Mesendoderm (in vitro differentiated cells): ENCODE data around the gene IL19.
A peak's percentile ranks its signal among the peaks of the same experiment; 100 is the strongest.

Experiments used
- DNase-seq: peaks from one replicate; pipeline ENCODE4 v3.0.0; 2013
- H2AK5ac ChIP-seq: 2 replicates; pipeline ENCODE4 v1.6.1; 2013; ENCODE audit warnings: low read length, inconsistent platforms
- H2BK120ac ChIP-seq: 2 replicates; pipeline ENCODE4 v1.6.1; 2013; ENCODE audit warnings: low read depth, mild to moderate bottlenecking, low read length, moderate library complexity, mixed read lengths
- H2BK15ac ChIP-seq: replicated peaks from 2 replicates; pipeline ENCODE4 v1.6.1; 2013; ENCODE audit warnings: low read depth, mild to moderate bottlenecking, moderate library complexity
- H2BK5ac ChIP-seq: 2 replicates; pipeline ENCODE4 v1.6.1; 2013; ENCODE audit warnings: low read length, inconsistent platforms
- H3K18ac ChIP-seq: 2 replicates; pipeline ENCODE4 v1.6.1; 2013; ENCODE audit warnings: mild to moderate bottlenecking, low read length, mixed read lengths
- H3K23ac ChIP-seq: one replicate; pipeline ENCODE4 v1.6.1; 2013; ENCODE audit warnings: low read length
- H3K27ac ChIP-seq: 2 replicates; pipeline ENCODE4 v1.5.1; 2013; ENCODE audit warnings: low read depth, mild to moderate bottlenecking, inconsistent platforms, low read length, moderate library complexity
- H3K27me3 ChIP-seq: 2 replicates; pipeline ENCODE4 v1.6.1; 2013; ENCODE audit warnings: low read length, control low read depth, mild to moderate bottlenecking, inconsistent platforms; ENCODE audit not compliant: insufficient read depth, poor library complexity
- H3K36me3 ChIP-seq: 2 replicates; pipeline ENCODE4 v1.6.1; 2013; ENCODE audit warnings: low read length, inconsistent platforms; ENCODE audit not compliant: control insufficient read depth, insufficient read depth
- H3K4ac ChIP-seq: one replicate; pipeline ENCODE4 v1.6.1; 2013; ENCODE audit warnings: low read depth, mild to moderate bottlenecking, low read length, moderate library complexity
- H3K4me1 ChIP-seq: 2 replicates; pipeline ENCODE4 v1.6.1; 2013; ENCODE audit warnings: low read depth, low read length, inconsistent platforms; ENCODE audit not compliant: control insufficient read depth
- H3K4me2 ChIP-seq: 2 replicates; pipeline ENCODE4 v1.6.1; 2013; ENCODE audit warnings: low read length
- H3K4me3 ChIP-seq: 2 replicates; pipeline ENCODE4 v1.5.1; 2013; ENCODE audit warnings: mild to moderate bottlenecking, low read length
- H3K56ac ChIP-seq: one replicate; pipeline ENCODE4 v1.6.1; 2013; ENCODE audit warnings: low read length
- H3K79me1 ChIP-seq: 2 replicates; pipeline ENCODE4 v1.6.1; 2013; ENCODE audit warnings: low read length, inconsistent platforms
- H3K79me2 ChIP-seq: 2 replicates; pipeline ENCODE4 v1.6.1; 2013; ENCODE audit warnings: mild to moderate bottlenecking, low read length; ENCODE audit not compliant: control insufficient read depth, insufficient read depth
- H3K9ac ChIP-seq: 2 replicates; pipeline ENCODE4 v1.6.1; 2013; ENCODE audit warnings: low read length, inconsistent platforms
- H4K5ac ChIP-seq: one replicate; pipeline ENCODE4 v1.6.1; 2013; ENCODE audit warnings: low read length
- H4K8ac ChIP-seq: one replicate; pipeline ENCODE4 v1.6.1; 2013; ENCODE audit warnings: low read depth, mild to moderate bottlenecking, control low read depth, low read length, moderate library complexity
- WGBS: extraction: QIAGEN DNeasy Blood & Tissue Kit; methylation state at CpG from one replicate; pipeline ENCODE4 v1.1.7; 2013; ENCODE audit warnings: low lambda C conversion rate, missing lambda C conversion rate; ENCODE audit not compliant: insufficient coverage; ENCODE audit errors: extremely low coverage; 5-methylcytosine and 5-hydroxymethylcytosine counted together

Gene IL19

GRCh38 chr1:206864939-206865671 lies 94.5 kb downstream of the IL19 start, which contains the start of gene IL20:
TSS of gene IL20 (plus strand) at chr1:206865623. CDS start at chr1:206865853, 230 bp downstream.
- Histone ChIP-seq H4K5ac (no peak within 1 kb of the TSS), H3K23ac (no peak within 1 kb of the TSS), H2BK120ac (no peak within 1 kb of the TSS), H2BK15ac (no peak within 1 kb of the TSS), H3K4me3 (no peak within 1 kb of the TSS), H3K27ac (no peak within 1 kb of the TSS), H3K56ac (no peak within 1 kb of the TSS), H3K18ac (no peak within 1 kb of the TSS), H3K27me3 (no peaks in the 10 kb centered on the region), H3K36me3 (no peaks in the 10 kb centered on the region), H4K8ac (no peak within 1 kb of the TSS), H3K79me1 (no peaks in the 10 kb centered on the region), H3K4me2 (no peak within 1 kb of the TSS), H3K79me2 (no peaks in the 10 kb centered on the region), H3K4ac (no peak within 1 kb of the TSS), H3K9ac (no peak within 1 kb of the TSS), H2AK5ac (no peak within 1 kb of the TSS), H3K4me1 (no peaks in the 10 kb centered on the region), H2BK5ac (no peak within 1 kb of the TSS)
- no CpG with 5 or more reads among the region's 19 CpGs for WGBS
- peak; percentile 80 for DNase-seq

- H3K56ac ChIP-seq, result no peak overlapping the region
- no CpG with 5 or more reads among the region's 2 CpGs for WGBS
- H3K4ac ChIP-seq, result no peak overlapping the region
Measured at GRCh38 chr1:206866062-206866461, 95.5 kb downstream of the IL19 start.

GRCh38 chr1:206867239-206867638 lies 96.7 kb downstream of the IL19 start:
- no peak overlapping the region for H3K4me3 ChIP-seq
- no peak for DNase-seq
- H2BK15ac ChIP-seq, result no peak overlapping the region
- no peak overlapping the region for H3K27ac ChIP-seq
- H3K4ac ChIP-seq, result no peak overlapping the region
- H3K23ac ChIP-seq, result no peak overlapping the region
- no peak overlapping the region for H3K9ac ChIP-seq
- H4K5ac ChIP-seq, result no peak overlapping the region
- no peak overlapping the region for H2AK5ac ChIP-seq
- no peak overlapping the region for H3K4me2 ChIP-seq
- no peaks in the 10 kb centered on the region for H3K36me3 ChIP-seq
- no peaks in the 10 kb centered on the region for H3K79me1 ChIP-seq
- no peaks in the 10 kb centered on the region for H3K4me1 ChIP-seq
- H2BK5ac ChIP-seq, result no peak overlapping the region
- H3K56ac ChIP-seq, result no peak overlapping the region
- no CpG with 5 or more reads among the region's 1 CpG for WGBS
- H3K18ac ChIP-seq, result no peak overlapping the region
- no peak overlapping the region for H2BK120ac ChIP-seq
- no peaks in the 10 kb centered on the region for H3K79me2 ChIP-seq
- no peaks in the 10 kb centered on the region for H3K27me3 ChIP-seq
- H4K8ac ChIP-seq, result no peak overlapping the region

More at GRCh38 chr1:206866062-206866461, 95.5 kb downstream of the IL19 start:
- H3K23ac ChIP-seq, result no peak overlapping the region
- H3K79me2 ChIP-seq, result no peaks in the 10 kb centered on the region
- no peak overlapping the region for H2AK5ac ChIP-seq
- no peaks in the 10 kb centered on the region for H3K79me1 ChIP-seq
- H3K9ac ChIP-seq, result no peak overlapping the region
- no peaks in the 10 kb centered on the region for H3K36me3 ChIP-seq
- no peak overlapping the region for H4K8ac ChIP-seq
- H3K27ac ChIP-seq, result no peak overlapping the region
- no peak overlapping the region for H3K4me2 ChIP-seq
- no peaks in the 10 kb centered on the region for H3K4me1 ChIP-seq
- H3K27me3 ChIP-seq, result no peaks in the 10 kb centered on the region
- H2BK5ac ChIP-seq, result no peak overlapping the region
- H2BK120ac ChIP-seq, result no peak overlapping the region
- H3K4me3 ChIP-seq, result no peak overlapping the region
- no peak overlapping the region for H4K5ac ChIP-seq
- DNase-seq, result no peak
- H3K18ac ChIP-seq, result no peak overlapping the region
- H2BK15ac ChIP-seq, result no peak overlapping the region

GRCh38 chr1:206867716-206868115 lies 97.1 kb downstream of the IL19 start:
- no peak for DNase-seq
- no peak overlapping the region for H3K23ac ChIP-seq
- H4K8ac ChIP-seq, result no peak overlapping the region
- no peak overlapping the region for H3K4ac ChIP-seq
- H3K18ac ChIP-seq, result no peak overlapping the region
- no peak overlapping the region for H2AK5ac ChIP-seq
- H3K4me2 ChIP-seq, result no peak overlapping the region
- H2BK120ac ChIP-seq, result no peak overlapping the region
- H3K56ac ChIP-seq, result no peak overlapping the region
- no peak overlapping the region for H3K4me3 ChIP-seq
- no peaks in the 10 kb centered on the region for H3K79me1 ChIP-seq
- no peak overlapping the region for H2BK15ac ChIP-seq
- no peaks in the 10 kb centered on the region for H3K27me3 ChIP-seq
- no peaks in the 10 kb centered on the region for H3K4me1 ChIP-seq
- no peak overlapping the region for H3K9ac ChIP-seq
- H3K27ac ChIP-seq, result no peak overlapping the region
- H3K36me3 ChIP-seq, result no peaks in the 10 kb centered on the region
- no peaks in the 10 kb centered on the region for H3K79me2 ChIP-seq
- H4K5ac ChIP-seq, result no peak overlapping the region
- no peak overlapping the region for H2BK5ac ChIP-seq

- Histone ChIP-seq H4K5ac (no peak overlapping the region), H3K4ac (no peak overlapping the region), H3K9ac (no peak overlapping the region), H3K23ac (no peak overlapping the region), H3K79me2 (no peaks in the 10 kb centered on the region), H2BK120ac (no peak overlapping the region), H3K27ac (no peak overlapping the region), H2BK15ac (no peak overlapping the region), H3K4me3 (no peak overlapping the region), H3K4me2 (no peak overlapping the region), H2AK5ac (no peak overlapping the region), H3K79me1 (no peaks in the 10 kb centered on the region), H3K4me1 (no peaks in the 10 kb centered on the region), H3K56ac (no peak overlapping the region), H4K8ac (no peak overlapping the region), H2BK5ac (no peak overlapping the region), H3K27me3 (no peaks in the 10 kb centered on the region), H3K18ac (no peak overlapping the region), H3K36me3 (no peaks in the 10 kb centered on the region)
- no peak for DNase-seq
- WGBS, result no CpG with 5 or more reads among the region's 1 CpG
Measured at GRCh38 chr1:206868264-206868663, 97.7 kb downstream of the IL19 start.

- no peaks in the 10 kb centered on the region for H3K36me3 ChIP-seq
- no peak overlapping the region for H4K5ac ChIP-seq
- H3K4me2 ChIP-seq, result no peak overlapping the region
- no CpG with 5 or more reads among the region's 3 CpGs for WGBS
- H3K4ac ChIP-seq, result no peak overlapping the region
- H3K9ac ChIP-seq, result no peak overlapping the region
- no peak overlapping the region for H3K4me3 ChIP-seq
- no peaks in the 10 kb centered on the region for H3K79me1 ChIP-seq
- no peak overlapping the region for H4K8ac ChIP-seq
- H3K56ac ChIP-seq, result no peak overlapping the region
- H3K79me2 ChIP-seq, result no peaks in the 10 kb centered on the region
- H3K18ac ChIP-seq, result no peak overlapping the region
- DNase-seq, result no peak
- H3K23ac ChIP-seq, result no peak overlapping the region
- no peaks in the 10 kb centered on the region for H3K4me1 ChIP-seq
- no peaks in the 10 kb centered on the region for H3K27me3 ChIP-seq
- no peak overlapping the region for H2BK15ac ChIP-seq
- no peak overlapping the region for H2BK5ac ChIP-seq
- no peak overlapping the region for H3K27ac ChIP-seq
- H2BK120ac ChIP-seq, result no peak overlapping the region
- H2AK5ac ChIP-seq, result no peak overlapping the region
Measured at GRCh38 chr1:206872139-206872538, 101.6 kb downstream of the IL19 start.
